HG02763 (cell line): ENCODE measurements around the gene GPBP1.
"Not testable (repeated sequence)": the region's sequence is repeated elsewhere in the genome, so short reads cannot be mapped to it uniquely, and the experiment has no call there.

Experiments used
- ATAC-seq: cut with Tn5 transposase; IDR thresholded peaks from one replicate; pipeline ENCODE4 v1.9.1; 2021; ENCODE audit warnings: mild to moderate bottlenecking, moderate library complexity; ENCODE audit not compliant: unreplicated experiment

GPBP1 gene

DNA sequence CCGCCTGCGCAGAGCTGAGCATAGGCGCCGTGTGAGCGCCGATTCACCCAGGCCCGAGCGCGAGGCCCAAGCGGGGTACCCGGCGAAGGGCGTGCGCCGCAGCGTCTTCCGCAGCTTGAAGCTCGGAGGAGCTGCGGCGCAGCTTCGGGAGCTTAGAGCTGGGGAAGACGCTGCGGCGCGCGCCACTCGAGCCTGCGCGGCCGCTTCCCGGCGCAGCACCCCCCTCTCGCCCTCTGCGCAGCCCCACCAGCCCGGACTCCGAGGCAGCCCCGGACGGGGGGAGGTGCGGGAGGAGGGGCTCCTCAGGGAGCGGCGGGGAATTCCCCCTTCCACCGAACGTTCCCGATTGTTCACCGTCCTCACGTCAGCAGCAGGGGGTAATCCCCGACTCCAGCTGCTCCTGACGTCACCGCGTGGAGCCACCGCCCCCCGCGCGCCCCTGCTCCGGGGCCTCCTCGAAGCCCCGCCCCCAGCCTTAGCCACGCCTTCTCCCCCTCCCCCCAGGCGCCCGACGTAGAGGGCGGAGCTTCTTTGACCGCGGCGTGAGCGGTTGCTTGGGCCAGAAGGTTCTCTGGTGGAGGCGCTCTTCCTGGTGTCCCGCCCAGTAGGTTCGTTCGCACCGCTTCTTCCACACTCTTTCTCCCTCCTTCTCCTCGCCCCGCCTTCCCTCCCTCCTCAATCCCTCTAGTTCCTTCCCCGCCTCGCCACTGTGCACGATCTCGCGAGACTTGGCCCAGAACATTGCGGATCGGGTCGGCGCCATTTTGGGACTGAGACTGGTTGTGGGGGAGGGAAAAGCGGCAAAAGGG, at the start of gene GPBP1:
Gene GPBP1 (plus strand): TSS at position 741 of the 809 bp plus-strand sequence. CDS start 40,072 bp downstream, outside the sequence.
- ATAC-seq, result peak; percentile 70

DNA sequence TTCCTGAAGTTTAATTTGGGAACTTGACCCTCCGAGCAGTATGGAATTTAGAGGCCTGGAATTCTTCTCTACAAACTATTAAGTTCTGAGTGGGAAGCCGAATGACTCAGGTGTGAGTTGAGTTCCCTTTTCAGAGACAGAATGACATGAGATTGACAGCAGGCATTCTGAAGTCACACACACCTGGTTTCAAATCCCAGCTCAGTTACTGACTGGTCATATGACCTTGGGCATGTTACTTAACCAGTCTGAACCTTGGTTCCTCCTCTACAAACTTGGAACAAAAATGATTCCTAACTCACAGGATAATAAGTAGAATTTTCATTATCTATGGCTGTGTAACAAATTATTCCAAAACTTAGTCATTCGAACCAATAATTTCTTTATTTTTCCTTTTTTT, 45.5 kb upstream of the GPBP1 start:
- ATAC-seq, result no peak

- no peak for ATAC-seq
These were observed 40.3 kb upstream of the GPBP1 start for GRCh38 chr5:57133574-57133973.

- ATAC-seq, result no peak
These were observed 36.5 kb upstream of the GPBP1 start for GRCh38 chr5:57137401-57137800.

DNA sequence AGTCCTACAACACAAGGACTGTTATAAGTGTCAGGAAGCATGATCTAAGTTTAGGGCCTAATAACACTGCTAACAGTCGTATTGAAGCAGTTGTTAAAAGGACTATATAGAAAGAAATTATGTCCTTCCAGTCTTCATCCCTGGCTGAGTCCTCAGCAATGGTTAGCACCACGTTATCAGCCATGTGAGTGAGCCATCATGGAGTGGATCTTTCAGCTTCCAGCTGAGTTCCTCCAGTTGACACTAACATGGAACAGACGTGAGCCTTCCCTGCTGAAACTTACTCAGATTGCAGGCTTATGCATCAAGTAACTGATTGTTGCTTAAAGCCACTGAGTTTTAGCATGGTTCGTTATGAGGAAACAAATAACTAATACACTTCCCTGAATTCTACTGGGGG, 21.5 kb upstream of the GPBP1 start:
- no peak for ATAC-seq

GRCh38 chr5:57155033-57155432, 18.8 kb upstream of the GPBP1 start:
- ATAC-seq, result no peak

- ATAC-seq, result no peak
These were observed 16.7 kb upstream of the GPBP1 start for GRCh38 chr5:57157131-57157530.

DNA sequence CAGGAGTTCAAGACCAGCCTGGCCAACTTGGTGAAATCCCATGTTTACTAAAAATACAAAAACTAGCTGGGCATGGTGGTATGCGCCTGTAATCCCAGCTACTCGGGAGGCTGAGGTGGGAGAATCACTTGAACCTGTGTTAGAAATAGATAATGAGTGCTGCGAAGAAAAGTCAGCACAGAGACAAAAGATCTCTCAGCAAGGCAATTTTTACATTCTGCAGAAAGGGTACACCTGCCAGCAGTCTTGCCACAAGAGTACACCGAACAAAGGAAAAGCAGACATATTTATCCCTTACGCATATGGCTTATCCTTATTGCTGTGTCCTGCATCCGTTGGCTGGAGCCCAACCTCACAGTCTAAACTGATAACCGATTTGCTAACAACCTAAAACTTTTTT, 16.2 kb upstream of the GPBP1 start:
- no peak for ATAC-seq

DNA sequence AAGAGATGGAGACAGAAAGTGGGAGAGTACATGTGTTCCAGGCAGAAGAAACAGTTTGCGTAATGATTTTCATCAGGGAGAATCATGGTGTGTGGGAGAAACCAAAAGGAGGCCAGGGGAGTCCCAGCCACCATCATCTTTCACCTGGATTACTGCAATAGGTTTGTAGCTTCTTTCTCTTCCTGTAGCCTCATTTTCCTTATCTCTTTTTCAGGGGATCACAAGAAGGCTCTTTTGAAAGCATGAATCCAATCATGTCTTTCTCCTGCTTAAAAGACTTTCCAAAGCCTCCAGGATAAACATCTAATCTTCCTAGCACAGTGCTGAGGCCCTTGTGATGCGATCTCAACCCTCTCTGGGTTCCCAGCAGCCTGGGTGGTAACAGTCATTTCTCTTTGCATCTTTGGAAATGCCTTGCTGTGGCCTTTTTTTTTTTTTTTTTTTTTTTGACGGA, 10.3 kb upstream of the GPBP1 start:
- ATAC-seq, result no peak

GRCh38 chr5:57164124-57164523, 9.7 kb upstream of the GPBP1 start:
- no peak for ATAC-seq

DNA sequence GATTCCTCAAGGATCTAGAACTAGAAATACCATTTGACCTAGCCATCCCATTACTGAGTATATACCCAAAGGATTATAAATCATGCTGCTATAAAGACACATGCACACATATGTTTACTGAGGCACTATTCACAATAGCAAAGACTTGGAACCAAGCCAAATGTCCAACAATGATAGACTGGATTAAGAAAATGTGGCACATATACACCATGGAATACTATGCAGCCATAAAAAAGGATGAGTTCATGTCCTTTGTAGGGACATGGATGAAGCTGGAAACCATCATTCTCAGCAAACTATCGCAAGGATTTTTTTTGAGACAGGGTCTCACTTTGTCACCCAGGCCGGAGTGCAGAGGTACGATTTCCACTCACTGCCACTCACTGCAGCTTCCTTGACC, 8.7 kb upstream of the GPBP1 start:
- ATAC-seq, result not testable (repeated sequence)

DNA sequence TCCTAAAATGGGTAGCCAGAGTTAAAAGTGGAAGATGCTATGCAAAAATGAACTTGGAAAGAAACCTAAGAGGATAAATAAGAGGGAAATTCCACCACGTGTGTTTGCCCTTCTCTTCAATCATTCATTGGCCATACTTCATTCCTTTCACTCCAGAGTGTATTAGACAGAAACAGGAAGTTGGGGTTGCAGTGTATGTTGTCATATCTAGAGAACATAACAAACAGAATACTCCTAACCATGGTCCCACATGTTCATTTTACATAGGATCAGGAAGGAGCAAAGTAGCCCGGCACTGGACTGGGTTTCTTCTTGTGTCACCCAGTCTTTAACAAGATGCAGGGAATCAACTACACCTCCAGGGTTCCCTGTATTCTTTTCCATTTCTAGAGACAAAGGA, 7.6 kb upstream of the GPBP1 start:
- no peak for ATAC-seq

GRCh38 chr5:57167201-57167600, 6.7 kb upstream of the GPBP1 start:
- no peak for ATAC-seq

DNA sequence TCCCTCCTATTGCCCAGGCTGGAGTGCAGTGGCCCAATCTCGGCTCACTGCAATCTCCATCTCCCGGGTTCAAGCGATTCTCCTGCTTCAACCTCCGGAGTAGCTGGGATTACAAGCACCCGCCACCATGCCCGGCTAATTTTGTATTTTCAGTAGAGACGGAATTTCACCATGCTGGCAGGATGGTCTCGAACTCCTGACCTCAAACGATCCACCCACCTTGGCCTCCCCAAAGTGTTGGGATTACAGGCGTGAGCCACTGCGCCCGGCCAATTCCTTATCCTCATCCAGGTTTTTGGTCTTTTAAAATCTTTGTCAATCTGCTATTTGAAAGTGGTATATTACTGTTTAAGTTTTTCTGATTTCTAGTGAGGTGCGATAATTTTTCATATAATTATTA, 3.7 kb upstream of the GPBP1 start:
- not testable (repeated sequence) for ATAC-seq

DNA sequence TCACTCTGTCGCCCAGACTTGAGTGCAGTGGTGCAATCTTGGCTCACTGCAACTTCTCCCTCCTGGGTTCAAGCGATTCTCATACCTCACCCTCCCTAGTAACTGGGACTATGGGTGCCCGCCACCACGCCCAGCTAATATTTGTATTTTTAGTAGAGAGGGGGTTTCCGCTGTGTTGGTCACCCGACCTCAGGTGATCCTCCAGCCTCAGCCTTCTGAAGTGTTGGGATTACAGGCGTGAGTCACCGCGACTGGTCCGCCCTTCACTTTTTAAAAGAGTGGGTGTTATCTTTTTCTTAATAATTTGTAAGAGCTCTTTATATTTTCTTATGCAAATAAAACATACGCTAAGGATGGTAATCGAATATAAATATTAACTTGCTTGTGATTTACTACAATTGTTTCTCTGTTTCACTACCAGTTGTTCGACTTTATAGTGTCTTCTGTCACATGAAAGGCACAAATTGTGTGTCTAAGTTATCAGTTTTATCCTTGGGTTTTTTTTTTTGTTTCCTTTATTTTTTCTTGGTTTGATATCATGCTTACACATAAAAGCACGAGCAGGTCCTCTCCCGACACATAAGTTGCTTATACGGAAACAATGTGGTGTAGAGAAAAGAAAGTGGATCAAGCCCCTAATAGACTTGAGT, 1.9 kb upstream of the GPBP1 start:
- ATAC-seq, result no peak

- no peak for ATAC-seq
These were observed 1.2 kb upstream of the GPBP1 start for GRCh38 chr5:57172466-57173318.

DNA sequence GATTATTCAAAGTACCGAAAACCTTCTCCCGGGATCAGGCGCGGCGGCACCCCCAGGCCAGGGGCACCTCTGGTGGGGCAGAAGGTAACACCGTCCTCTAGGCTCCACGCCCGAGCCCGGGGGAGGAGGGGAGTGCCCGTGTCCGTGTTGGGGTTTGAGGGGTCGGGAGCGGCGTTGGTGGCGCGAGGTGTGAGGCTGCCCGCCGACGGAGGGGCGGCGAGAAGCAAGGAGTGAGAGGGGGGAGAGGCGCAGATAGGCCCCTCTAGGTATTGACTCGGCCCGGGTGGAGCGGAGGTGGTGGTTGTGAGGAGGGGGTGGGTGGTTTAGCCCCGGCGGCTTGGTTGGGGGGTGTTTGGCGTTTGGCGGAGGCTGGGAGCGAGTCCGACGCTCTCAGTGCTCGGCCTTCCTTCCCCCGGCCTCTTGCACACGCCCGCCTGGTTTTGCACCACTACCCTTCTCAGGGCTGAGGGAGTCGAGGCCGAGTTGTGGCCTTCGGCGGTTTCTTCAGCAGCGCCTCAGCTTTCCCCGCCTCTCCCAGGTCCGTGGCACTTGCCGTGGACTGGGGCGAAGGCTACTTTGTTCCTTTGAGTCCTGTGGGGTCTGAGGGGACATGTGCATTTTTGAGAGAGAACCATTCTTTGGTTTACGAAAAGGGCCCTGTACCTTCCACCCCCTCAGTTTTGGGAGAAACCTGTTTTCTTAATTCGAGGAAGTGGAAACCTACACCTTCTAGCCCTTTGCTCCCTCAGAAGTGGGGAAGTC, 450 bp downstream of the GPBP1 start:
- ATAC-seq, result no peak

DNA sequence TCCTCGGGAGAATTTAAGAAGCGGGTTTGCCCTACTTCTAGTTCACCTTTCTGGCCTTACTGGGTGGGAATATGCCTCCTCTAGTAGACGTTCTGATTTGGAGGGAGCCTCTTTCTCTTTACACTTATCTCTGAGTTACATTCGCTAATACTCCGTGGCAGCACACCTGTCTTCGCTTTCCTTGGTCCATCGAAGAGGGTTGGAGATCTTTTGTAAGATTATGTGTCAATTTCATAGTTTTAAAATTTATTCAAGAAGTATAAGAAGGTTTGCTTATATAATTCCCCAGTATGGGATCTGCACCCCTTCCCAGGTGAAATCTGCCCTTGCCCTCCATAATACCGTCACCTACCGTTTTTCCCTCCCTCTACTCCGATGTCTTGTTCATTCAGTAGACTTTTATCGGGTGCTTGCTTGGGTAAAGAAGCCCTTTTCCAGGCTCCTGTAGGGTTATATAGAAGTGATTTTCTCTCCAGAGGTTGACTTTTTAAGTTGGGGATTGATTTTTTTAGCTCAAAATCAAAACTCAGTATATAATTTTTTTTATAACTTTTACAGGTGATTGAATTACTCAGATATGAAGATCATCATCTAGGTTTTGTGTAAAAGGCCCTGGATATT, 1.1 kb downstream of the GPBP1 start:
- ATAC-seq, result no peak

- ATAC-seq, result no peak
These were observed 1.9 kb downstream of the GPBP1 start for GRCh38 chr5:57175551-57176309.
